Measurements from ENCODE around the gene ATF4. TPM values are rescaled to one million over a fixed set of nuclear protein-coding genes. Genes with fewer than 3 reads are reported as not detected.
A peak's percentile ranks its signal among the peaks of the same experiment; 100 is the strongest.

The ATF4 gene
- total RNA-seq, 1 experiment from 2014 or later: 372 TPM

DNA sequence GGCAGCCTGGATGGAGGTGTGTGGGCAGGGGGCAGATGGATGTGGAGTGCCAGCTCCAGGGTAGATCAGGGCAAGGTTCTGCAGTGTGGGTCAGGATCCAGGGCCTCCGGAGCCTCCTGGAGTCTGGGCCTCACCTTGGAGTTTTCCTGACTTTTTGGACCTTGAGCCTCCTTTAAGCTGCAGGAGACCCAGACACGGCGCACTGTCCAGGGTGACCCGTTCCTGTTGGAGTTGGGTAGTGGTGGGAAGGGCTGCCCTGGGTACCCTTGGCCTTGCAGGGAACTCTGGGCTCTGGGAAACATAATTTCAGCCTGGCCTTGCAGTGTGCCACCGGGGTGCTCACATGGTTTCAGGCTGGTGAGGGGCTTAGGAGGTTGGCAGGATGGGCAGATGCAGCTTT lies 46.5 kb upstream of the ATF4 start:
- Mint-ChIP-seq H3K27me3 (ENCODE audit: unreplicated experiment) (no peaks in the 10 kb centered on the region), H3K4me1 (ENCODE audit: low read depth, unreplicated experiment) (peaks cover 61% of the 10 kb centered on the region), H3K36me3 (ENCODE audit: insufficient read depth, unreplicated experiment) (peaks cover 27% of the 10 kb centered on the region), H3K9me3 (ENCODE audit: low read depth, unreplicated experiment) (no peaks in the 10 kb centered on the region), H3K4me3 (ENCODE audit: low read depth, unreplicated experiment) (peak overlapping the region; percentile 85), H3K27ac (ENCODE audit: unreplicated experiment) (peak overlapping the region; percentile 92)
- TF ChIP-seq, protein P1, sequence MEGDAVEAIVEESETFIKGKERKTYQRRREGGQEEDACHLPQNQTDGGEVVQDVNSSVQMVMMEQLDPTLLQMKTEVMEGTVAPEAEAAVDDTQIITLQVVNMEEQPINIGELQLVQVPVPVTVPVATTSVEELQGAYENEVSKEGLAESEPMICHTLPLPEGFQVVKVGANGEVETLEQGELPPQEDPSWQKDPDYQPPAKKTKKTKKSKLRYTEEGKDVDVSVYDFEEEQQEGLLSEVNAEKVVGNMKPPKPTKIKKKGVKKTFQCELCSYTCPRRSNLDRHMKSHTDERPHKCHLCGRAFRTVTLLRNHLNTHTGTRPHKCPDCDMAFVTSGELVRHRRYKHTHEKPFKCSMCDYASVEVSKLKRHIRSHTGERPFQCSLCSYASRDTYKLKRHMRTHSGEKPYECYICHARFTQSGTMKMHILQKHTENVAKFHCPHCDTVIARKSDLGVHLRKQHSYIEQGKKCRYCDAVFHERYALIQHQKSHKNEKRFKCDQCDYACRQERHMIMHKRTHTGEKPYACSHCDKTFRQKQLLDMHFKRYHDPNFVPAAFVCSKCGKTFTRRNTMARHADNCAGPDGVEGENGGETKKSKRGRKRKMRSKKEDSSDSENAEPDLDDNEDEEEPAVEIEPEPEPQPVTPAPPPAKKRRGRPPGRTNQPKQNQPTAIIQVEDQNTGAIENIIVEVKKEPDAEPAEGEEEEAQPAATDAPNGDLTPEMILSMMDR (IDR thresholded peaks at IDR 0.05; ENCODE audit: unreplicated experiment): no peak
- DNase-seq: no peak
- no TSS peak for BruUV-seq (replicated peaks)
- intact Hi-C loops (cut with micrococcal nuclease; ENCODE audit: unreplicated experiment): loop anchor here (2.0 kb wide), 1 partner anchor 37 kb away; no protein-coding TSS in a partner anchor
- CTCF ChIA-PET: interaction anchor here (1.3 kb wide), 2 partner anchors 18 to 37 kb away, joined by 3 read pairs; no protein-coding TSS in a partner anchor

DNA sequence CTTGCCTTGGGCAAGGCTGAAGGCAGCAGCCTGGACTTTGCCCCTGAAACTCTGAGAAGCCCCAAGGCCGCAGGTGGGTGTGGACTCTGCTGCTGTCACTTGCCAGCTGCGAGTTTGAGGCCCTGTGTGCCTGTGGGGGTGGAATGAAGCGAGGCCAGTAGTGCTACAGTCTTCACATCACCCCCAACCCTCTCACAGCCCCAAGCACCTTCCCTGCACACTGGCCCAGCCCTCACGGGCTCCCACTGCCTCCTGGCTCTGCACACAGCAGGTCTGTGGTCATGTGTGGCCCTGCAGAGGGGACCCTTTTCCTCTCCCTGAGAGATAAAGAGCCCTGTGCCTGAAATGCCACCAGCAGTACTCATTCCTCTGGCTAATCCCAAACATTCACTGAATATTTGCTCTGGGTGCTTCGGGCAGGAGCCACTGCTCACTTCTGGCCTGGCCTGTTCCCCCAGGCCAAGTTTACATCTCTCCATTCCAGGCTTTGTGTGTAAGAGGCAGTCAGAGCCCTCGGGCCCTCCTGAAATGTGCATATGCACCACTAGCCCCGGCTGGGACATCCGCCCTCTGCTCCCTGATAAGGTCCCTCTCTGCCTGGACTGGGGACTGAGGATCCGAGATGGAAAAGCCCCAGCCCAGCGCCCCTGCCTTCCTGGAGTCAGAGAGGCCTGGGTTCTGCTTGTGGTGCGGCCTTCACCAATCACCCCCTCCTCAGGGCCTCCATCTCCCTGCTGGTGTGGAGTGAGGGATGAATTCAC lies 45.8 kb upstream of the ATF4 start:
- intact Hi-C loops (cut with micrococcal nuclease; ENCODE audit: unreplicated experiment): loop anchor here (2.0 kb wide), 1 partner anchor 38 kb away; no protein-coding TSS in a partner anchor
- peak; percentile 22 for DNase-seq
- H3K9me3 Mint-ChIP-seq (ENCODE audit: low read depth, unreplicated experiment): no peaks in the 10 kb centered on the region

DNA sequence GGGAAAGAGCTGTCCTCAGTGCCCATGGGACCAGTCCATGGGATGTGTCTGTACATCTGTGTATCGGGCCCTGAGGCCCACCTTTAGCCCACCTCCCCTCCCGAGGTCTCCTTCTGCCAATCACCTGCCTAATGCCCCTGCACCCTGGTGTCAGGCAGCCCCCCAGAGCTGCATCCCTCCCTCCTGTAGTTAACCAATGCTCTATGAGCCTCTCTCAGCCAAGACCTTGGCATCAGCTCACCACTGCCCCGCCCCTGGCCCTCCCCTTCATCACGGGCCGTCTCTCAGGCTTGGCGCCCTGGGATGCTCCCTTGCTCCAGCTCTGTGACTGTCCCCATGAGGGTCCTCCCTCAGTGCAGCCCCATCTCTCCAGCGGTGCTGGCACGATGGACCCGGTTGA lies 45.0 kb upstream of the ATF4 start:
- Mint-ChIP-seq H3K9me3 (ENCODE audit: low read depth, unreplicated experiment) (no peaks in the 10 kb centered on the region), H3K36me3 (ENCODE audit: insufficient read depth, unreplicated experiment) (peaks cover 27% of the 10 kb centered on the region), H3K27ac (ENCODE audit: unreplicated experiment) (no peak overlapping the region), H3K27me3 (ENCODE audit: unreplicated experiment) (no peaks in the 10 kb centered on the region), H3K4me3 (ENCODE audit: low read depth, unreplicated experiment) (no peak overlapping the region), H3K4me1 (ENCODE audit: low read depth, unreplicated experiment) (peaks cover 49% of the 10 kb centered on the region)
- TF ChIP-seq, protein P1 (IDR thresholded peaks at IDR 0.05; ENCODE audit: unreplicated experiment): no peak
- CTCF ChIA-PET: interaction anchor here (0.6 kb wide), 1 partner anchor 98 kb away, joined by 3 read pairs; no protein-coding TSS in a partner anchor
- no peak for DNase-seq
- intact Hi-C loops (cut with micrococcal nuclease; ENCODE audit: unreplicated experiment): loop anchor here (2.0 kb wide), 1 partner anchor 39 kb away; no protein-coding TSS in a partner anchor
- TSS peak; percentile 11 for BruUV-seq (replicated peaks)

More for the DNA sequence above, 45.8 kb upstream of the ATF4 start:
- Mint-ChIP-seq H3K27ac (ENCODE audit: unreplicated experiment) (no peak overlapping the region), H3K36me3 (ENCODE audit: insufficient read depth, unreplicated experiment) (peaks cover 27% of the 10 kb centered on the region), H3K27me3 (ENCODE audit: unreplicated experiment) (no peaks in the 10 kb centered on the region), H3K4me1 (ENCODE audit: low read depth, unreplicated experiment) (peaks cover 57% of the 10 kb centered on the region), H3K4me3 (ENCODE audit: low read depth, unreplicated experiment) (peak overlapping the region; percentile 85)
- BruUV-seq (replicated peaks): no TSS peak
- TF ChIP-seq, protein P1 (IDR thresholded peaks at IDR 0.05; ENCODE audit: unreplicated experiment): no peak
- CTCF ChIA-PET: interaction anchor here (0.6 to 1.3 kb wide), 2 partner anchors 18 to 97 kb away, joined by 3 read pairs; no protein-coding TSS in a partner anchor

DNA sequence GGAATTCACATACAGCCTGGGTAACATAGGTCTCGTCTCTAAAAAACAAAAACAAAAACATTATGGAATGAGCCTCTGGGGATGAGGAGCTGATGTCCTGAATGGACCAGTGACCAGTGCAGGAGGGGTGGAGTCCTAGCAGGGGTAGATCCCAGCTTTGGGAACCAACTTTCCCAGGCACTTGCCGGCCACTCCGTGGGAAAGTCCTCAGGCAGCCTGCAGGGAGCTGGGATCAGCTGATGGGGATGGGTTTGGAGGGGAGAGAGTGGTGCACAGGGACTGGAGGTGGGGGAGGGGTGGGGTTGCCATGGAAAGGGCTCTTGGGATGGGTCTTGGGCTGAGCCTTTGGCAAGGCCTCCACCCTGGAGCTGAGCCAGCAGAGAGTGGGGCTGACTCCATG lies 44.5 kb upstream of the ATF4 start:
- intact Hi-C loops (cut with micrococcal nuclease; ENCODE audit: unreplicated experiment): loop anchor here (2.0 kb wide), 1 partner anchor 39 kb away; no protein-coding TSS in a partner anchor
- H3K27me3 Mint-ChIP-seq (ENCODE audit: unreplicated experiment): no peaks in the 10 kb centered on the region
- CTCF ChIA-PET: no interaction called here
- H3K4me1 Mint-ChIP-seq (ENCODE audit: low read depth, unreplicated experiment): peaks cover 43% of the 10 kb centered on the region
- TF ChIP-seq, protein P1 (IDR thresholded peaks at IDR 0.05; ENCODE audit: unreplicated experiment): no peak
- no peak overlapping the region for H3K4me3 Mint-ChIP-seq (ENCODE audit: low read depth, unreplicated experiment)
- BruUV-seq (replicated peaks): no TSS peak
- no peak overlapping the region for H3K27ac Mint-ChIP-seq (ENCODE audit: unreplicated experiment)
- no peak for DNase-seq
- no peaks in the 10 kb centered on the region for H3K9me3 Mint-ChIP-seq (ENCODE audit: low read depth, unreplicated experiment)
- H3K36me3 Mint-ChIP-seq (ENCODE audit: insufficient read depth, unreplicated experiment): peaks cover 27% of the 10 kb centered on the region

Data from Calu3 (cell line).